Mesendoderm (in vitro differentiated cells): ENCODE results near the gene LRP1.

ENCODE experiments used
- DNase-seq: peaks from one replicate; pipeline ENCODE4 v3.0.0; 2013
- H2AK5ac ChIP-seq: 2 replicates; pipeline ENCODE4 v1.6.1; 2013; ENCODE audit warnings: low read length, inconsistent platforms
- H2BK120ac ChIP-seq: 2 replicates; pipeline ENCODE4 v1.6.1; 2013; ENCODE audit warnings: low read depth, mild to moderate bottlenecking, low read length, moderate library complexity, mixed read lengths
- H2BK15ac ChIP-seq: replicated peaks from 2 replicates; pipeline ENCODE4 v1.6.1; 2013; ENCODE audit warnings: low read depth, mild to moderate bottlenecking, moderate library complexity
- H2BK5ac ChIP-seq: 2 replicates; pipeline ENCODE4 v1.6.1; 2013; ENCODE audit warnings: low read length, inconsistent platforms
- H3K18ac ChIP-seq: 2 replicates; pipeline ENCODE4 v1.6.1; 2013; ENCODE audit warnings: mild to moderate bottlenecking, low read length, mixed read lengths
- H3K23ac ChIP-seq: one replicate; pipeline ENCODE4 v1.6.1; 2013; ENCODE audit warnings: low read length
- H3K27ac ChIP-seq: 2 replicates; pipeline ENCODE4 v1.5.1; 2013; ENCODE audit warnings: low read depth, mild to moderate bottlenecking, inconsistent platforms, low read length, moderate library complexity
- H3K27me3 ChIP-seq: 2 replicates; pipeline ENCODE4 v1.6.1; 2013; ENCODE audit warnings: low read length, control low read depth, mild to moderate bottlenecking, inconsistent platforms; ENCODE audit not compliant: insufficient read depth, poor library complexity
- H3K36me3 ChIP-seq: 2 replicates; pipeline ENCODE4 v1.6.1; 2013; ENCODE audit warnings: low read length, inconsistent platforms; ENCODE audit not compliant: control insufficient read depth, insufficient read depth
- H3K4ac ChIP-seq: one replicate; pipeline ENCODE4 v1.6.1; 2013; ENCODE audit warnings: low read depth, mild to moderate bottlenecking, low read length, moderate library complexity
- H3K4me1 ChIP-seq: 2 replicates; pipeline ENCODE4 v1.6.1; 2013; ENCODE audit warnings: low read depth, low read length, inconsistent platforms; ENCODE audit not compliant: control insufficient read depth
- H3K4me2 ChIP-seq: 2 replicates; pipeline ENCODE4 v1.6.1; 2013; ENCODE audit warnings: low read length
- H3K4me3 ChIP-seq: 2 replicates; pipeline ENCODE4 v1.5.1; 2013; ENCODE audit warnings: mild to moderate bottlenecking, low read length
- H3K56ac ChIP-seq: one replicate; pipeline ENCODE4 v1.6.1; 2013; ENCODE audit warnings: low read length
- H3K79me1 ChIP-seq: 2 replicates; pipeline ENCODE4 v1.6.1; 2013; ENCODE audit warnings: low read length, inconsistent platforms
- H3K79me2 ChIP-seq: 2 replicates; pipeline ENCODE4 v1.6.1; 2013; ENCODE audit warnings: mild to moderate bottlenecking, low read length; ENCODE audit not compliant: control insufficient read depth, insufficient read depth
- H3K9ac ChIP-seq: 2 replicates; pipeline ENCODE4 v1.6.1; 2013; ENCODE audit warnings: low read length, inconsistent platforms
- H4K5ac ChIP-seq: one replicate; pipeline ENCODE4 v1.6.1; 2013; ENCODE audit warnings: low read length
- H4K8ac ChIP-seq: one replicate; pipeline ENCODE4 v1.6.1; 2013; ENCODE audit warnings: low read depth, mild to moderate bottlenecking, control low read depth, low read length, moderate library complexity
- WGBS: extraction: QIAGEN DNeasy Blood & Tissue Kit; methylation state at CpG from one replicate; pipeline ENCODE4 v1.1.7; 2013; ENCODE audit warnings: low lambda C conversion rate, missing lambda C conversion rate; ENCODE audit not compliant: insufficient coverage; ENCODE audit errors: extremely low coverage; 5-methylcytosine and 5-hydroxymethylcytosine counted together

Gene LRP1

GRCh38 chr12:57107456-57108155 is 20.7 kb upstream of the LRP1 start:
- H3K4me1 ChIP-seq = peaks cover 5% of the 10 kb centered on the region
- H3K27ac ChIP-seq = no peak overlapping the region
- H3K36me3 ChIP-seq = peaks cover 4% of the 10 kb centered on the region
- DNase-seq = no peak
- H3K23ac ChIP-seq = no peak overlapping the region
- H3K79me2 ChIP-seq = no peaks in the 10 kb centered on the region
- H3K4ac ChIP-seq = no peak overlapping the region
- no peak overlapping the region for H4K8ac ChIP-seq
- no peak overlapping the region for H2BK120ac ChIP-seq
- H2BK5ac ChIP-seq = no peak overlapping the region
- no peak overlapping the region for H3K4me2 ChIP-seq
- no peak overlapping the region for H3K18ac ChIP-seq
- H3K56ac ChIP-seq = no peak overlapping the region
- no CpG with 5 or more reads among the region's 7 CpGs for WGBS
- no peak overlapping the region for H3K4me3 ChIP-seq
- H2BK15ac ChIP-seq = no peak overlapping the region
- no peak overlapping the region for H4K5ac ChIP-seq
- no peaks in the 10 kb centered on the region for H3K27me3 ChIP-seq
- H3K9ac ChIP-seq = no peak overlapping the region
- peaks cover 3% of the 10 kb centered on the region for H3K79me1 ChIP-seq
- H2AK5ac ChIP-seq = no peak overlapping the region

- peak overlapping the region; percentile 93 for H3K56ac ChIP-seq
- peak overlapping the region; percentile 3 for H3K23ac ChIP-seq
- H2BK120ac ChIP-seq = no peak overlapping the region
- DNase-seq = no peak
- H3K36me3 ChIP-seq = no peaks in the 10 kb centered on the region
- peak overlapping the region; percentile 15 for H2AK5ac ChIP-seq
- peak overlapping the region; percentile 74 for H3K4ac ChIP-seq
- H3K4me1 ChIP-seq = peaks cover 5% of the 10 kb centered on the region
- peak overlapping the region; percentile 84 for H3K4me2 ChIP-seq
- peak overlapping the region; percentile 18 for H3K18ac ChIP-seq
- H2BK15ac ChIP-seq = no peak overlapping the region
- peak overlapping the region; percentile 21 for H4K5ac ChIP-seq
- H3K4me3 ChIP-seq = peak overlapping the region; percentile 45
- no peak overlapping the region for H3K27ac ChIP-seq
- peak overlapping the region; percentile 64 for H2BK5ac ChIP-seq
- no peak overlapping the region for H4K8ac ChIP-seq
- no peaks in the 10 kb centered on the region for H3K27me3 ChIP-seq
- H3K9ac ChIP-seq = peak overlapping the region; percentile 84
- peaks cover 3% of the 10 kb centered on the region for H3K79me1 ChIP-seq
- WGBS = no CpG with 5 or more reads among the region's 7 CpGs
- H3K79me2 ChIP-seq = no peaks in the 10 kb centered on the region
Observed at GRCh38 chr12:57109207-57110103, 18.8 kb upstream of the LRP1 start.

GRCh38 chr12:57110104-57111030 is 17.9 kb upstream of the LRP1 start:
- H3K9ac ChIP-seq = peak overlapping the region; percentile 88
- H3K56ac ChIP-seq = peak overlapping the region; percentile 97
- H3K27ac ChIP-seq = peak overlapping the region; percentile 75
- H3K18ac ChIP-seq = peak overlapping the region; percentile 34
- no peaks in the 10 kb centered on the region for H3K79me2 ChIP-seq
- H4K8ac ChIP-seq = no peak overlapping the region
- DNase-seq = peak; percentile 95
- WGBS = no CpG with 5 or more reads among the region's 28 CpGs
- H2BK15ac ChIP-seq = no peak overlapping the region
- H3K23ac ChIP-seq = peak overlapping the region; percentile 84
- H3K4me3 ChIP-seq = peak overlapping the region; percentile 45
- H3K36me3 ChIP-seq = no peaks in the 10 kb centered on the region
- no peak overlapping the region for H2BK120ac ChIP-seq
- peak overlapping the region; percentile 87 for H3K4ac ChIP-seq
- peaks cover 5% of the 10 kb centered on the region for H3K4me1 ChIP-seq
- H4K5ac ChIP-seq = no peak overlapping the region
- no peaks in the 10 kb centered on the region for H3K27me3 ChIP-seq
- H2BK5ac ChIP-seq = peak overlapping the region; percentile 64
- H3K4me2 ChIP-seq = peak overlapping the region; percentile 84
- peaks cover 3% of the 10 kb centered on the region for H3K79me1 ChIP-seq
- H2AK5ac ChIP-seq = peak overlapping the region; percentile 15

- peak within 1 kb of the TSS; percentile 56 for H4K5ac ChIP-seq
- H3K27ac ChIP-seq = peak within 1 kb of the TSS; percentile 75
- H2BK120ac ChIP-seq = no peak within 1 kb of the TSS
- WGBS = no CpG with 5 or more reads among the region's 13 CpGs
- peak within 1 kb of the TSS; percentile 38 for H3K4me3 ChIP-seq
- H2BK5ac ChIP-seq = peak within 1 kb of the TSS; percentile 51
- peak within 1 kb of the TSS; percentile 87 for H3K4ac ChIP-seq
- H3K9ac ChIP-seq = peak within 1 kb of the TSS; percentile 88
- peak within 1 kb of the TSS; percentile 34 for H3K18ac ChIP-seq
- H2BK15ac ChIP-seq = no peak within 1 kb of the TSS
- H3K56ac ChIP-seq = peak within 1 kb of the TSS; percentile 97
- H3K79me2 ChIP-seq = no peaks in the 10 kb centered on the region
- peaks cover 5% of the 10 kb centered on the region for H3K4me1 ChIP-seq
- H3K79me1 ChIP-seq = peaks cover 3% of the 10 kb centered on the region
- peak within 1 kb of the TSS; percentile 44 for H3K4me2 ChIP-seq
- no peaks in the 10 kb centered on the region for H3K27me3 ChIP-seq
- no peak within 1 kb of the TSS for H4K8ac ChIP-seq
- no peaks in the 10 kb centered on the region for H3K36me3 ChIP-seq
- peak within 1 kb of the TSS; percentile 94 for H3K23ac ChIP-seq
- H2AK5ac ChIP-seq = peak within 1 kb of the TSS; percentile 88
- DNase-seq = peak; percentile 89
Observed at GRCh38 chr12:57111031-57111734, 17.1 kb upstream of the LRP1 start, which contains the start of gene STAT6. Gene STAT6, minus strand, starts transcription at chr12:57111362. Its CDS starts 3,084 bp downstream, at chr12:57108278.
